ENCODE measurements around the gene CDK5.

Gene CDK5

DNA sequence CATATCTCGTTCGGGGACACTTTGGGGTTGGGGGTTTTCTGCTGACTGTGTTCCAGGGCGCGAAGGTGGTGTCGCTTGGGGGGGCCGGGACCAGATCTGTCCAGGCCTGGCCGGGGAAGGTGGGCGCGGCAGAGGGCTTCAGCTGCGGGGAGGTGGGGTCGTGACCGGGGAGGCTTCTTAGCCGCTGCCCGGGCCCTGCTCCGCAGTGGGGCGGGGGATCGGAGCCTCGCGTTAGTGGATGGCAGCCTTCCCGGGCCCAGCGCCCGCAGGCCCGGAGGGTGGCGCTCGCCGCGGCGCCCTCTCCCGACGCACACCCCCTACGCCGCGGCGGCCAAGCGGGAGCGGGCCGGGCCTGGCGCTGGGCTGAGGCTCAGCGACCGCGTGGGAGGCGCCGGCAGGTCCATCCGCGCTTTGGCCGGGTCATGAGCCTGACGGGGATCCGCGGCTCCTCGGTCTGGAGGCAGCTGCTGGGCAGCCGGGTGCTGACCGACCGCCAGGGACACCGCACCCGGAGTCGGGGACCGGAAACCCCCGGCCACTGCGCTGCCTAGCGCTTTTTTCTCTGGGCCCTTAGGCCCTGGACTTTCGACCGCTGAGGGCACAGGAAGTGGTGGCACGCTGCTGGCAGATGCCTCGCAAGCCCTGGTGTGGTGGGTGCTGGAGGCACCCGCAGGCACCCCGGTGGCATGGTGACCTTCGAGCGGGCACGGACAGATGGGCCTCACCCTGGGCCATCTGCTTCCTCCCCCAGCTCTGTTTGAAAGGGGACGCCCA is 29.7 kb upstream of the CDK5 start:
- peak in 1 of 2 experiments; percentile 29 for DNase-seq (ENCODE audit: low read depth in 1 of 2, low spot score in 1 of 2)
- Histone ChIP-seq H3K27ac (replicated peaks) (peak overlapping the region; percentile 77), H3K4me3 (replicated peaks; ENCODE audit: insufficient read depth, low read length) (peak overlapping the region; percentile 78), H3K27me3 (ENCODE audit: insufficient read depth, poor library complexity, severe bottlenecking) (no peaks in the 10 kb centered on the region)
- TF ChIP-seq GABPA (IDR thresholded peaks at IDR 0.05; ENCODE audit: low read depth) (0 out of 2 replicates have a peak, but pooled peaks have one; percentile 10), POLR2AphosphoS5 (IDR thresholded peaks at IDR 0.05; ENCODE audit: low read depth) (no peak)
- TF ChIP-seq, protein P1, sequence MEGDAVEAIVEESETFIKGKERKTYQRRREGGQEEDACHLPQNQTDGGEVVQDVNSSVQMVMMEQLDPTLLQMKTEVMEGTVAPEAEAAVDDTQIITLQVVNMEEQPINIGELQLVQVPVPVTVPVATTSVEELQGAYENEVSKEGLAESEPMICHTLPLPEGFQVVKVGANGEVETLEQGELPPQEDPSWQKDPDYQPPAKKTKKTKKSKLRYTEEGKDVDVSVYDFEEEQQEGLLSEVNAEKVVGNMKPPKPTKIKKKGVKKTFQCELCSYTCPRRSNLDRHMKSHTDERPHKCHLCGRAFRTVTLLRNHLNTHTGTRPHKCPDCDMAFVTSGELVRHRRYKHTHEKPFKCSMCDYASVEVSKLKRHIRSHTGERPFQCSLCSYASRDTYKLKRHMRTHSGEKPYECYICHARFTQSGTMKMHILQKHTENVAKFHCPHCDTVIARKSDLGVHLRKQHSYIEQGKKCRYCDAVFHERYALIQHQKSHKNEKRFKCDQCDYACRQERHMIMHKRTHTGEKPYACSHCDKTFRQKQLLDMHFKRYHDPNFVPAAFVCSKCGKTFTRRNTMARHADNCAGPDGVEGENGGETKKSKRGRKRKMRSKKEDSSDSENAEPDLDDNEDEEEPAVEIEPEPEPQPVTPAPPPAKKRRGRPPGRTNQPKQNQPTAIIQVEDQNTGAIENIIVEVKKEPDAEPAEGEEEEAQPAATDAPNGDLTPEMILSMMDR (IDR thresholded peaks at IDR 0.05; ENCODE audit: insufficient read depth, low read length): no peak

GRCh38 chr7:151086802-151087244 is 29.1 kb upstream of the CDK5 start:
- DNase-seq (ENCODE audit: low read depth in 1 of 2, low spot score in 1 of 2): peak in 1 of 2 experiments; percentile 22
- peak overlapping the region; percentile 78 for H3K4me3 ChIP-seq (replicated peaks; ENCODE audit: insufficient read depth, low read length)
- no peaks in the 10 kb centered on the region for H3K27me3 ChIP-seq (ENCODE audit: insufficient read depth, poor library complexity, severe bottlenecking)
- H3K27ac ChIP-seq (replicated peaks): peak overlapping the region; percentile 77
- TF ChIP-seq POLR2AphosphoS5 (IDR thresholded peaks at IDR 0.05; ENCODE audit: low read depth): no peak
- TF ChIP-seq, protein P1 (IDR thresholded peaks at IDR 0.05; ENCODE audit: insufficient read depth, low read length): no peak
- TF ChIP-seq SPI1 (IDR thresholded peaks at IDR 0.05; ENCODE audit: borderline replicate concordance, low read depth): no peak
- TF ChIP-seq REST (IDR thresholded peaks at IDR 0.05; ENCODE audit: insufficient replicate concordance, low read depth): no peak
- no peak for TF ChIP-seq GABPA (IDR thresholded peaks at IDR 0.05; ENCODE audit: low read depth)

GRCh38 chr7:151085691-151086620 is 28.3 kb upstream of the CDK5 start, which contains the start of gene AGAP3:
TSS of gene AGAP3 (plus strand) at chr7:151086475. CDS start at chr7:151086742, 267 bp downstream.
- H3K27me3 ChIP-seq (ENCODE audit: insufficient read depth, poor library complexity, severe bottlenecking): no peaks in the 10 kb centered on the region
- peak; percentile 71 to 73 for DNase-seq (ENCODE audit: low read depth in 1 of 2, low spot score in 1 of 2)
- no peak for TF ChIP-seq REST (IDR thresholded peaks at IDR 0.05; ENCODE audit: insufficient replicate concordance, low read depth)
- TF ChIP-seq GABPA (IDR thresholded peaks at IDR 0.05; ENCODE audit: low read depth): no peak
- TF ChIP-seq, protein P1 (IDR thresholded peaks at IDR 0.05; ENCODE audit: insufficient read depth, low read length): no peak
- TF ChIP-seq SPI1 (IDR thresholded peaks at IDR 0.05; ENCODE audit: borderline replicate concordance, low read depth): no peak
- TF ChIP-seq POLR2AphosphoS5 (IDR thresholded peaks at IDR 0.05; ENCODE audit: low read depth): no peak
- H3K27ac ChIP-seq (replicated peaks): peak within 1 kb of the TSS; percentile 77
- peak within 1 kb of the TSS; percentile 78 for H3K4me3 ChIP-seq (replicated peaks; ENCODE audit: insufficient read depth, low read length)

Data from HL-60 (cell line).